GM23248 (cell line): ENCODE results near the gene AGAP1.

Source experiments
- EZH2 ChIP-seq: fragments of 200-600 bp; sonication (generic); IDR thresholded peaks from 2 replicates; pipeline ENCODE4 v1.6.1; 2018; ENCODE audit warnings: antibody characterized with exemption, mild to moderate bottlenecking; ENCODE audit not compliant: insufficient read depth, poor library complexity, severe bottlenecking
- EZH2phosphoT487 ChIP-seq: fragments of 200-600 bp; sonication (generic); IDR thresholded peaks from 2 replicates; pipeline ENCODE4 v1.6.1; 2018; ENCODE audit warnings: antibody characterized with exemption, moderate library complexity, mild to moderate bottlenecking, low read depth; ENCODE audit not compliant: insufficient read depth

- TF ChIP-seq EZH2 (no peak), EZH2phosphoT487 (no peak)
Observed at GRCh38 chr2:236160366-236161081, 666.7 kb downstream of the AGAP1 start.
